Erythroblast (primary cell): Measurements from ENCODE around the gene SLC24A3.

ENCODE experiments used
- GATA1 ChIP-seq: IDR thresholded peaks from 2 replicates; pipeline ENCODE4 v1.6.1; 2011; ENCODE audit warnings: low read depth, mild to moderate bottlenecking, control low read depth, low read length, moderate library complexity
- POLR2A ChIP-seq: IDR thresholded peaks from 2 replicates; pipeline ENCODE4 v1.6.1; 2011; ENCODE audit warnings: mild to moderate bottlenecking, low read length

- TF ChIP-seq POLR2A: no peak
- TF ChIP-seq GATA1: no peak
Observed at GRCh38 chr20:19378058-19378457, 165.6 kb downstream of the SLC24A3 start.
